Effector memory CD4-positive, alpha-beta T cell (primary cell): ENCODE data around the gene WDR7.

ENCODE experiments used
- DNase-seq, 3 donors: peaks; one replicate each; pipeline ENCODE4 v3.0.0-alpha.2; 2020
- H3K27ac ChIP-seq: 2 replicates; pipeline ENCODE4 v1.7.0; 2013; ENCODE audit warnings: mild to moderate bottlenecking, low read length, moderate library complexity; ENCODE audit not compliant: insufficient read depth, poor library complexity, severe bottlenecking
- H3K27me3 ChIP-seq: replicated peaks from 2 replicates; pipeline ENCODE4 v1.7.0; 2013; ENCODE audit warnings: mild to moderate bottlenecking, low read length; ENCODE audit not compliant: insufficient read depth, control insufficient read depth, poor library complexity, severe bottlenecking
- H3K36me3 ChIP-seq: 2 replicates; pipeline ENCODE4 v1.7.0; 2013; ENCODE audit warnings: mild to moderate bottlenecking, low read length, moderate library complexity; ENCODE audit not compliant: control insufficient read depth, insufficient read depth
- H3K4me1 ChIP-seq: 2 replicates; pipeline ENCODE4 v1.7.0; 2013; ENCODE audit warnings: low read length, mild to moderate bottlenecking; ENCODE audit not compliant: control insufficient read depth, insufficient read depth, poor library complexity, severe bottlenecking
- H3K4me3 ChIP-seq: 2 replicates; pipeline ENCODE4 v1.7.0; 2013; ENCODE audit warnings: low read length, low read depth, mild to moderate bottlenecking; ENCODE audit not compliant: insufficient read depth, poor library complexity, severe bottlenecking
- H3K9me3 ChIP-seq: 2 replicates; pipeline ENCODE4 v1.7.0; 2013; ENCODE audit warnings: mild to moderate bottlenecking, low read length, moderate library complexity; ENCODE audit not compliant: control insufficient read depth

Gene WDR7

GRCh38 chr18:57062178-57062577, 411.0 kb downstream of the WDR7 start:
- Histone ChIP-seq H3K4me1 (no peaks in the 10 kb centered on the region), H3K9me3 (no peaks in the 10 kb centered on the region), H3K27ac (no peak overlapping the region), H3K27me3 (no peaks in the 10 kb centered on the region), H3K4me3 (no peak overlapping the region), H3K36me3 (no peaks in the 10 kb centered on the region)
- DNase-seq: no peak

- H3K27me3 ChIP-seq: no peaks in the 10 kb centered on the region
- DNase-seq: no peak
- H3K9me3 ChIP-seq: no peaks in the 10 kb centered on the region
- H3K27ac ChIP-seq: no peak overlapping the region
- no peak overlapping the region for H3K4me3 ChIP-seq
- H3K4me1 ChIP-seq: no peaks in the 10 kb centered on the region
- H3K36me3 ChIP-seq: no peaks in the 10 kb centered on the region
These were observed 411.7 kb downstream of the WDR7 start for GRCh38 chr18:57062844-57063243.

GRCh38 chr18:57063601-57064103, 412.5 kb downstream of the WDR7 start:
- no peaks in the 10 kb centered on the region for H3K27me3 ChIP-seq
- H3K27ac ChIP-seq: no peak overlapping the region
- DNase-seq: no peak
- no peaks in the 10 kb centered on the region for H3K36me3 ChIP-seq
- no peaks in the 10 kb centered on the region for H3K9me3 ChIP-seq
- H3K4me1 ChIP-seq: no peaks in the 10 kb centered on the region
- no peak overlapping the region for H3K4me3 ChIP-seq

- no peaks in the 10 kb centered on the region for H3K27me3 ChIP-seq
- no peak for DNase-seq
- H3K27ac ChIP-seq: no peak overlapping the region
- peaks cover 4% of the 10 kb centered on the region for H3K4me1 ChIP-seq
- no peak overlapping the region for H3K4me3 ChIP-seq
- no peaks in the 10 kb centered on the region for H3K9me3 ChIP-seq
- no peaks in the 10 kb centered on the region for H3K36me3 ChIP-seq
These were observed 422.5 kb downstream of the WDR7 start for GRCh38 chr18:57073501-57074187.

GRCh38 chr18:57075716-57076400, 424.7 kb downstream of the WDR7 start:
- no peaks in the 10 kb centered on the region for H3K36me3 ChIP-seq
- no peak overlapping the region for H3K4me3 ChIP-seq
- H3K27me3 ChIP-seq: no peaks in the 10 kb centered on the region
- no peak for DNase-seq
- peaks cover 4% of the 10 kb centered on the region for H3K4me1 ChIP-seq
- no peak overlapping the region for H3K27ac ChIP-seq
- no peaks in the 10 kb centered on the region for H3K9me3 ChIP-seq

- no peaks in the 10 kb centered on the region for H3K27me3 ChIP-seq
- no peak for DNase-seq
These were observed 426.0 kb downstream of the WDR7 start for GRCh38 chr18:57077005-57077765.

GRCh38 chr18:57077786-57078552, 426.8 kb downstream of the WDR7 start:
- DNase-seq: no peak
- Histone ChIP-seq H3K36me3 (no peaks in the 10 kb centered on the region), H3K4me1 (peaks cover 4% of the 10 kb centered on the region), H3K27me3 (no peaks in the 10 kb centered on the region), H3K4me3 (no peak overlapping the region), H3K27ac (no peak overlapping the region), H3K9me3 (no peaks in the 10 kb centered on the region)

More at GRCh38 chr18:57077005-57077765, 426.0 kb downstream of the WDR7 start:
- H3K4me1 ChIP-seq: peaks cover 4% of the 10 kb centered on the region
- no peak overlapping the region for H3K4me3 ChIP-seq
- H3K36me3 ChIP-seq: no peaks in the 10 kb centered on the region
- no peaks in the 10 kb centered on the region for H3K9me3 ChIP-seq
- H3K27ac ChIP-seq: no peak overlapping the region

- H3K4me3 ChIP-seq: no peak overlapping the region
- no peak for DNase-seq
- peaks cover 4% of the 10 kb centered on the region for H3K4me1 ChIP-seq
- no peaks in the 10 kb centered on the region for H3K27me3 ChIP-seq
- H3K9me3 ChIP-seq: no peaks in the 10 kb centered on the region
- H3K36me3 ChIP-seq: no peaks in the 10 kb centered on the region
- H3K27ac ChIP-seq: no peak overlapping the region
These were observed 427.5 kb downstream of the WDR7 start for GRCh38 chr18:57078614-57079013.

- no peak overlapping the region for H3K27ac ChIP-seq
These were observed 429.3 kb downstream of the WDR7 start for GRCh38 chr18:57080479-57080878.

More at GRCh38 chr18:57080479-57080878, 429.3 kb downstream of the WDR7 start:
- DNase-seq: no peak
- H3K9me3 ChIP-seq: no peaks in the 10 kb centered on the region
- peaks cover 4% of the 10 kb centered on the region for H3K4me1 ChIP-seq
- no peak overlapping the region for H3K4me3 ChIP-seq
- no peaks in the 10 kb centered on the region for H3K27me3 ChIP-seq
- H3K36me3 ChIP-seq: no peaks in the 10 kb centered on the region
